NCI-H748 (cell line): Measurements from ENCODE around the gene ADRA2B.
"Not testable (repeated sequence)": the region's sequence is repeated elsewhere in the genome, so short reads cannot be mapped to it uniquely, and the experiment has no call there.

Experiments used
- DNase-seq: peaks from one replicate; lab custom pipeline; 2025; ENCODE audit not compliant: unreplicated experiment; lab: John Stamatoyannopoulos, UW

The ADRA2B gene

GRCh38 chr2:96091141-96091710 is 25.1 kb downstream of the ADRA2B start:
- DNase-seq, result no peak

GRCh38 chr2:96090196-96090926 is 26.0 kb downstream of the ADRA2B start:
- DNase-seq, result no peak

- no peak for DNase-seq
Observed at GRCh38 chr2:96089356-96090195, 26.8 kb downstream of the ADRA2B start.

- DNase-seq, result no peak
Observed at GRCh38 chr2:96088340-96089335, 27.7 kb downstream of the ADRA2B start.

GRCh38 chr2:96087130-96087529 is 29.2 kb downstream of the ADRA2B start:
- DNase-seq, result no peak

- DNase-seq, result no peak
Observed at GRCh38 chr2:96085541-96086355, 30.6 kb downstream of the ADRA2B start.

GRCh38 chr2:96084858-96085518 is 31.4 kb downstream of the ADRA2B start:
- DNase-seq, result not testable (repeated sequence)

GRCh38 chr2:96083989-96084857 is 32.1 kb downstream of the ADRA2B start:
- DNase-seq, result no peak

GRCh38 chr2:96083064-96083939 is 33.1 kb downstream of the ADRA2B start:
- DNase-seq, result no peak

GRCh38 chr2:96082211-96083063 is 33.9 kb downstream of the ADRA2B start:
- no peak for DNase-seq

- no peak for DNase-seq
Observed at GRCh38 chr2:96081042-96081441, 35.3 kb downstream of the ADRA2B start.

GRCh38 chr2:96075199-96075771 is 41.1 kb downstream of the ADRA2B start:
- DNase-seq, result no peak

- no peak for DNase-seq
Observed at GRCh38 chr2:96074156-96074555, 42.2 kb downstream of the ADRA2B start.

- DNase-seq, result no peak
Observed at GRCh38 chr2:96073170-96073775, 43.1 kb downstream of the ADRA2B start.

- DNase-seq, result no peak
Observed at GRCh38 chr2:96072746-96073145, 43.6 kb downstream of the ADRA2B start.
